NCI-H2196 treated with DMSO at 0.1 percent for 48 hours (cell line): ENCODE measurements around the gene GTSE1.
"Not testable (repeated sequence)": the region's sequence is repeated elsewhere in the genome, so short reads cannot be mapped to it uniquely, and the experiment has no call there.

Experiments
- DNase-seq: peaks from one replicate; lab custom pipeline; 2025; ENCODE audit not compliant: unreplicated experiment; lab: John Stamatoyannopoulos, UW

Gene GTSE1, protein sequence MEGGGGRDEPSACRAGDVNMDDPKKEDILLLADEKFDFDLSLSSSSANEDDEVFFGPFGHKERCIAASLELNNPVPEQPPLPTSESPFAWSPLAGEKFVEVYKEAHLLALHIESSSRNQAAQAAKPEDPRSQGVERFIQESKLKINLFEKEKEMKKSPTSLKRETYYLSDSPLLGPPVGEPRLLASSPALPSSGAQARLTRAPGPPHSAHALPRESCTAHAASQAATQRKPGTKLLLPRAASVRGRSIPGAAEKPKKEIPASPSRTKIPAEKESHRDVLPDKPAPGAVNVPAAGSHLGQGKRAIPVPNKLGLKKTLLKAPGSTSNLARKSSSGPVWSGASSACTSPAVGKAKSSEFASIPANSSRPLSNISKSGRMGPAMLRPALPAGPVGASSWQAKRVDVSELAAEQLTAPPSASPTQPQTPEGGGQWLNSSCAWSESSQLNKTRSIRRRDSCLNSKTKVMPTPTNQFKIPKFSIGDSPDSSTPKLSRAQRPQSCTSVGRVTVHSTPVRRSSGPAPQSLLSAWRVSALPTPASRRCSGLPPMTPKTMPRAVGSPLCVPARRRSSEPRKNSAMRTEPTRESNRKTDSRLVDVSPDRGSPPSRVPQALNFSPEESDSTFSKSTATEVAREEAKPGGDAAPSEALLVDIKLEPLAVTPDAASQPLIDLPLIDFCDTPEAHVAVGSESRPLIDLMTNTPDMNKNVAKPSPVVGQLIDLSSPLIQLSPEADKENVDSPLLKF

DNA sequence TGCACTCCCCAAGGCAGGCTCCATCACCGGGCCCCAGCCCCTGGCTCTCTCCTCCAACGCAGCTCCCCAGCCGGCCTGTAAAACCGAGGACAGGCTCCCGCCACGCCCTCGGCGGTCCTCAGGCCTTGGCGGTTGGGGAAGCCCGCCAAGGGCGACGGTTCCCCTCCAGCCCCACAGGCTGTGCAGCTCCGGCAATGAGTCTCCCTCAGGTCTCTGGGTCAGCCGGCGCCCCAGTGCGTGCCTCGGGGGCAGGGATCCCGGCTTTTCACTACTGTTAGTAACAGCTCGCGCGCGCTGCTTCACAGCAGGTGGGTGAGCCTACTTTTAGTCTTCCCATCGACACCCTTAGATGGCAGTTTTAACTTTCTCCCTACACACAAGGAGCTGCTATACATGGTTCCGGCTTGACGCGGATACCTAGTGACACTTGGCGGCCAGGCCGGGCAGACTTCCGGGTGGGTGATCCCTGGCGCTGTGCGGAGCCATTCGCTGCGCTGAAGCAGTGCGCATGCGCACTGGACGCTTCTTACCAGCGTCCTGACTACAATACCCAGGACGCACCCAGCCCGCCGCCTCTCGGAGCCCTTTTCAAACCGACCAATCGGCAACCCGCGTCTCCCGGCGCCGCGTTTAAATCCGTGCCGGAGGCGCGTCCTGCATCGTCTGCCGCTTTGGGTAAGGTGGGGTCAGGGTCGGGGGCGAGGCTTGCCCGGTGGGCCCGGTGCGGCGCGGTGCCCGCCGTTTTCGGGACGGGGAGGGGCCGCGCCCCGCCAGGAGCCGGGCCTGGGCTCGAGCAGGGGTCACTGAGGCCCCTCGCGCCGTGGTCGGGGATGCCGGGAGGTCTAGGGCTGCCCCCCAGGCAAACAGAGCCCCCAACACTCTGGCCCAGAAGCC lies at the start of gene GTSE1:
Gene GTSE1 (plus strand): TSS at position 614 of the 894 bp plus-strand sequence. CDS start 531 bp downstream, outside the sequence.
- peak; percentile 97 for DNase-seq

DNA sequence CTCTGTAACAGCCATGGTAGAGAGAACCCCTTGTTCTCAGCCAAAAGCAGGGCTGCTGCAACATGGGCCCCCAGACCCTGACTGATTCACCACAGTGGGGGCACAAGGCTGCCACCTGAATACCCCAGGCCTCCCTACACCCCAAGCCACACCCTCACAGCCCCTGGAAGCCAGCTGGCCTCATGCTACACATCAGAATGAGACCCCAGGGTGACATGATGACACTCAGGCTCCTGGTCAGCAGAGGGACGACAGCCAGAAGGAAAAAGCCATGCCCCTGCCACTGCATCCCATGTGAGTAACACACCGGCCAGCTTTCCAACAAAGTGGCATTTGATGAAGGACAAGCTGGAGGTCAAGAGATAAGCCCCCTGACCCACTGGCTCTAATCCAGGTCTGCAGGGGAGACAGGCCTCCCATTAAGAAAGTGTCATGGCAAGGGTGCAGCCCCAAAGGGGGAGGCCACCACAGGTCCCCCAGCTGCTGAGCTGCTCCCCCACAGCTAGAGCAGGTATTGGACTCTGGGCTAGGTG lies 49.2 kb upstream of the GTSE1 start:
- DNase-seq: no peak

DNA sequence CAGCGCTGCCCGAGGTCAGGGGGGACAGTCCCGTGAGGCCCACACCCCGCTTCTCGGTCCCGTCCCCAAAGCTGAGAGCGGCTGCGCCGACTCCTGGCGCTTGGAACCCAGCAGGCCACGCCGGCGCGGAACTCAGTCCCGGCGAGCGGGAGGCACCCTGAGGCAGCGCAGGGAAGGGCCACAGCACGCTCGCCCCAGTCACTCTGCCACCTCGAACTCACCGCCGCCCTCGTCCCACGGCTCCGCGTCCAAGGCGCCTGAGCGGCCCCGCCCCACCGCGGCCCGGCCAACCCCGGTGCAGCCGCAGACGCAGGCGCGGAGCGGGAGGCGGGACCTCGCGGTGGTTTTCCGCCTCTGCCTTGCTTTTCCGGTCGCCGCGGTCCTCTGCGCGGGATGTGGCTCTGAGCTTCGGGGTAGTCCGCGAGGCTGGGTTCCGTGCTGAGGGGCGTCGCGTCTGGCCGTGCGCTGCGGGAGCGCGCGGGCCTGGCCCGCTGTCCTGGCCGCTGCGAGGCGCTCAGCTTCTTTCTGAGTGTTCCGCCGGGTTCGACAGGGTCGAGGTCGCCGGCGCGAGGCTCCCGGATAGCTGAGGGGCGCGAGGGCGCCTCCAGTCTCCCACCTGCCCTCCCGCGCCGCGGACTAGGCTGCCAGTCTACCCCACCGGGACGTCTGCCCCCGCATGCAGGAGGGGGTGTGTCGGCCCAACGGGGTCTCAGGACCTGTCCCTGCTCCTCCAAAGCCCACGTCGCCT lies 46.5 kb upstream of the GTSE1 start, which contains the start of gene CDPF1:
Gene CDPF1 (minus strand): TSS at position 259 of the 748 bp plus-strand sequence. CDS start 2,009 bp downstream, outside the sequence.
- DNase-seq: peak; percentile 73

DNA sequence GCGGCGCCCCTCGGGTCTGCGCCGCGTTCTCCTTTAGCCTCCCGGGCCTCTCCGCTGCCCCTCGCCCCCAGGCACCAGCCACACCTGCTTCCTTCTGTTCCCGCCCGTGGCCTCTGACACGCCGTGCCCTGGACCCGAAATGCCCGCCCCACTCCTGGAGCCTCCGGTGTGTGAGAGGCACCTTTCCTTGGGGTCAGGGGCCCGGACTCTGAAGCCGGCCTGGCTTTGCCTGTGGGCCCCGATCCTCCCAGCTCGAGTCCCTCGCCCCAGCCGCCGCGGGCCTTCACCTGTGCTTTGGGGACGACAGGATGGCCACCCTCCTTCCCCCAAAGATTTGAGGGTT lies 45.9 kb upstream of the GTSE1 start:
- DNase-seq: no peak

DNA sequence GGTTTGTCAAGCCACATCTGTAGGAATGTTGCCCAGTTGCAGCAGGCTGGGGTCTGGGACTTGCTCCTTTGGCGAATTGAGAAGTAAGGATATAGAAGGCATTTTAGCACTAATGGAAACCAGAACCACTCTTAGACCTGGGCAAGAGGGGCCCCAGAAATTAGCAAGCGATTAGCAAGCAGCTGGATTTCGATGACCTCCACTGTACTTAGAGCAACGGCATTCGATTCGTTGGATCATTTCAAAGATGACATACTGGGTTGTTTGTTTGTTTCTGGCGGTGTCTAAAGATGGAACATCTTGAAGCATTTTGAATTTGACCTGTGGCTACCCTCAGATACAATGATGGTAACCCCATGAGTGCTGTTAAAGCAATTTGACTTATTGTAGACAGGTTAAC lies 45.4 kb upstream of the GTSE1 start:
- DNase-seq: no peak

DNA sequence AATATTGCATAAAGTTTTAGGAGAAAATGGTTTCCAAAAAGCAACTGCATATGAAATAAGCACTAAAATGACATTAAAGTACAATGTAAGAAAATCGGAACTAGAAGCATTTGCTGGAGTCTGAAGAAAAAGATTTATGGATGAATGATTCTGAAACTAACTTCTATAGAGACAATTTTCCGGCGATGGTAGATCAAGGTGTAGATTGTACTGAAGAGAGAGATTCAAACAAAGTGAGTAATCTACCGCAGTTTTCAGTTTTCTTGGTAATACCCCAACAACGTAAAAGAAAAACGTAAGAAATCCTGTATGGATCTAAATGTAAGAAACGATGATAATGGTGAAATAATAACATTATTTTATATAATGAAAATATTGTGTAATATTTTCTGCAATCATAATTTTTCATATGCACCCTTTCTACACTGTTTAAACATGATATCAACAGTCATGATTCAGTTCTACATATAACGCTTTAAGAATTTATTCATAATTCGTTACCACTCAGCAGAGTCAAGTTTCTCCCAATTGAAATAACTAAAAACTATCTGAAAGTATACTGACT lies 44.8 kb upstream of the GTSE1 start:
- no peak for DNase-seq

DNA sequence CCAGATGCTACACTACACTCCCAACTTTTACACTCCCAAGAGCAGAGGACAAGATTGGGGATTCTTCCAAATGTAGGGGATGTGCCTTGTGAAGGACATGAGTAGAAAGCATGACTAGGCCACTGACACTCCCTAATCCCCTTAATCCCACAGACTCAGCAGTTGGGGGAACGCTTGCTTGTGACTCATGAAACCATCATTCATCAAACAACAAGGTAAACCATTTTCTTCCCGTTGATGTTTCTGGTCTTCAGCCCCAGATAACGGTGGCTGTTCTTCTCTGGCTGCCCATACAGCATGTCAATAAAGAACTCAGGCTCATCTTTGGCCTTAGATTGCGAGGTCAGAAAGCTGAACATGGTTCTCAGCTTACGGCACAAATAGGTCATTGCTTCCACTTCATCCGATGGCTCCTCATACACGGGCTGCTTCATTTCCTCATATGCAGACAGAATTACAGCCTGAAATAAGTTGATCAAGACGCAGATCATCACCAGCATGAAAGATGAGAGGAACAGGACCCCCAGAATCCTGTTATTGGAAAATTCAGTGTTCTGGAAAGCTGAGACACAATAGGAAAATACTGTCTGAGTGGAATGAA lies 40.2 kb upstream of the GTSE1 start:
- no peak for DNase-seq

DNA sequence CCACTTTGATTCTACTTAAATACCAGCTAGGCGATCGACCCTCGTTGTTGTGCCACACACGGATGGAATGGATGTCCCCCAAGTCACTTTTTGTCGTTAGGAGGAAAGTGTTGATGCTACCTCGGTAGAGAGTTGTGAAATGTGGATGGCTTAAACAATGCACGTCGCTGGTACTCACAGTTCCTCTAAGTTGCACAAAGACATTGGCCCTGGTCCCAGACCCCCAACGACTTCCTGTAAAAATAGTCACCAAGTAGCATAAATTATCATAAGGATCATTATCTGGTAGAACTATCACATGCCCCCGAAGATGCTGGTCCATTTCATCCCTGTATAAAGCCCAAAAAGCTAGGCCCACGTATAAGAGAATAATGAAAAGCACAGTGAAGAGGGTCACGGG lies 37.3 kb upstream of the GTSE1 start:
- DNase-seq: no peak

DNA sequence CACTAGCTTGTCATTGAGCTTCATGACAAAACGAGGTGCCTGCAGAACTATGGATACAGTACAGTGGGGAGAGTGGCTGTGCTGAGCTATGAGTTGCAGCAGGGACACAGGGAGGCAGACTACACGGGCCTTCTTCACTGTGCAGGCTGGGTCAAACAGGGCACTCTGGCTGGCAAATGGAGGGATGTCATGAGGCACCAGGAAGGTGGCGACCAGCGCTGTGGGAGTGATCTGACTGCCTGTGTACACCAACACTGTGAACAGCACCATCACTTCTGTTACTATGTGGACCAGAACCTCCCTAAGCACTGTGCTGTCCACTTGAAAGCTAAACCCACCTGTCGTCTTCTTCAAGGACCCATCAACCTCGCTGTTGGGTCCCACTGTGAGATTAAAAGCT lies 36.6 kb upstream of the GTSE1 start:
- no peak for DNase-seq

DNA sequence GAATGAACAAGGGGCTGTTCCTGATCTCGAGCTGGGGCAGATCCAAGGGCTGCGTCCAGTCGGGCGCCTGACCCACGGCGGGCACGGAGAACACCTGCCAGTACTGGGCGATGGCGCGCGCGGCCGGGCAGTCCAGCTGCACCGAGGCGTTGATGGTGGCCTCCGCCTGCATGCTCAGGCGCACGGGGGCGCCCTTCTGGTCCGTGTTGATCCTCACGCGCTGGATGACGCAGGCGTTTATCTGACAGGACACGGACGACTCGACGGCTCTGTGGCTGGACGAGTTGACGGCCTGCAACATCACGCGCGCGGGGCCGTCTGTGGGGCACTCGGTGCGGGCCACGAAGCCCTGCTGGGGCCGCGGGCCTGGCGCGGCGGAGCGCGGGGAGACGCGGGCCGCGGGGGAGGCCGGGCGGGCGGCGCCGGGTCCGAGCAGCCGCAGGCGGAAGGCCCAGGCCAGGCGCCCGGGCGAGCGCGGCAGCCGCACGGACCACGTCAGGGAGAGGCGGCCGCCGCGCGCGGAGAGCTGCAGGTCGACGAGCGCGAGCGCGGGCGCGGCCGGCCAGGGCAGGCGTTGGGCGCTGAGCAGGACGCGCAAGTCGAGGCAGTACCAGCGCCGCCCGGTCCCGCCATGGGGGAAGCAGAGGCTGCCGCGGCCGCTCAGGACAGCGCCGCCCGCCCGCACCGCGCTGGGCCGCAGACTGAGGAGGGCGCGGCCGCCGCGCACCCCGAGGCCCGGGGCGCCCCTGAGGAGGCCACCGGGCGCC lies 34.0 kb upstream of the GTSE1 start:
- DNase-seq: no peak

DNA sequence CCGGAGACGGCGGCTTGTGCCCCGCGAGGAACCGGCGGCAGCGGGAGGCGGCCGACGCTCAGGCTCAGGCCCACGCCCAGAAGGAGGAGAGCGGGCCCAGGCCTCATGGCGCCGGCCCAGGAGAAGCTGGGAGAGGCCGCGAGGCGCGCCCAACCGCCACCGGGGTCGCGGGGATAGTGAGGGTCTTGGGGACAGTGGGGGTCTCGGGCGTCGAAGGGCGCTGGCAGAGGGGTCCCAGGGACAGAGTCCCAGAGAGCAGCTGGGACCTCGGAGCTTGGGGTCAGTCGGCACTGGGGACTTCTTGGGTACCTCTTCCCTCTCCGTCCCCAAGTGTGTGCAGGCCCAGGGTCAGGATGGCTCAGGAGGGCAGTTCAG lies 33.5 kb upstream of the GTSE1 start, which contains the start of gene PKDREJ:
Gene PKDREJ (minus strand): TSS at position 128 of the 375 bp plus-strand sequence. CDS start 21 bp downstream, at position 107.
- DNase-seq: no peak

DNA sequence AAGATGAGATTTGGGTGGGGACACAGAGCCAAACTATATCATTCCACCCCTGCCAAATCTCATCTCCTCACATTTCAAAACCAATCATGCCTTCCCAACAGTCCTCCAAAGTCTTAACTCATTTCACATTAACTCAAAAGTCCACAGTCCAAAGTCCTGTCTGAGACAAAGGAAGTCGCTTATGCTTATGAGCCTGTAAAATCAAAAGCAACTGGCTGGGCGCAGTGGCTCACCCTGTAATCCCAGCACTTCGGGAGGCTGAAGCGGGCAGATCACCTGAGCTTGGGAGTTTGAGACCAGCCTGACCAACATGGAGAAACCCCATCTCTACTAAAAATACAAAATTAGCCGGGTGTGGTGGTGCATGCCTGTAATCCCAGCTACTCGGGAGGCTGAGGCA lies 32.1 kb upstream of the GTSE1 start:
- not testable (repeated sequence) for DNase-seq

DNA sequence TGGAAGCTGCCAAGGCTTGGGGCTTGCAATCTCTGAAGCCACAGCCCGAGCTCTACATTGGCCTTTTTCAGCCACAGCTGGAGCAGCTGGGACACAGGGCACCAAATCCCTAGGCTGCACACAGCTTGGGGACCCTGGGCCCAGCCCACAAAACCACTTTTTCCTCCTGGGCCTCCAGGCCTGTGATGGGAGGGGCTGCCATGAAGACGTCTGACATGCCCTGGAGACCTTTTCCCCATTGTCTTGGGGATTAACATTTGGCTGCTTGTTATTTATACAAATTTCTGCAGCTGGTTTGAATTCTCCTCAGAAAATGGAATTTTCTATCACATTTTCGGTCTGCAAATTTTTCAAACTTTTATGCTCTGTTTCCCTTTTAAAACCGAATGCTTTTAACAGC lies 31.0 kb upstream of the GTSE1 start:
- DNase-seq: not testable (repeated sequence)

DNA sequence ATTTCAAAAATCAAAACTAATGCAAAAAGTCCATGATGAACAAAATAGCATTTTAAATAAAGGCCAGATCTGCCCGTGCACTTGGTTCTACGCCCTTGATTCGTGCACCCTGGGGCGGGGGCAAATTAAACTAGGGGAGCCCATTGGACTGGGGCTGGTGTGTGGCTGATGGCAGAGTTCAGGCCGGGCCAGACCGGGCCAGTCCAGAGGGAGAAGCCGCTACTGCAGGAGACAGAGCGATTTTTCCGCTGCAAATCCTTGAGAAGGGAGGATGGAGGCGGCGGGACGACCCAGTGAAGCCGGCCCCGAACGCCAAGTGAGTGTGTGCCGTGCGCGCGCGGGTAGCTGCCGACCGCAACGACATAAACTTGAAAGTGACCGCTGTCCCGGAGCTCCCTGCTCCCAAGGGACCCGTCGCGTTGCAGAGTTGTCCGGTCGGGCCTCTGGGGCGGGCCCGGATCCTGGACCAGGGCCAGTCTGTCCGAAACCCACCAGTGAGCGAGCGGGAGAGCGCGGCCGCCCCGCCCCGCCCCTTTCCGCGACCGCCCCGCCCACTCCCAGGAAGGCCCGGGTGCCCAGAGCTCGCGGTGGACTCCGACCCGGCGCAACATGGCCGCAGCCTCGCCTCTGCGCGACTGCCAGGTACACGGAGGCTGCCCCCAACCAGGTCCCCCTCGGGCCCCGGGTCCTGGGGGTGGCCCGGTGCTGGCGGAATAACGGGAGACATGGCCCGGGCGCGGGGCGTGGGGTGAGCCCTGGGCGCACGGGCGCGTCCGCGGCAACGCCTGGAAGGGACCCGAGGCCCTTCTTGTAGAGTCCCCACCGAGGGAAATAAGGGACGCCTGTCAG lies 29.0 kb upstream of the GTSE1 start, which contains the start of gene TTC38:
Gene TTC38 (plus strand): TSS at position 578 of the 849 bp plus-strand sequence. CDS start 32 bp downstream, at position 610.
- peak; percentile 53 for DNase-seq

DNA sequence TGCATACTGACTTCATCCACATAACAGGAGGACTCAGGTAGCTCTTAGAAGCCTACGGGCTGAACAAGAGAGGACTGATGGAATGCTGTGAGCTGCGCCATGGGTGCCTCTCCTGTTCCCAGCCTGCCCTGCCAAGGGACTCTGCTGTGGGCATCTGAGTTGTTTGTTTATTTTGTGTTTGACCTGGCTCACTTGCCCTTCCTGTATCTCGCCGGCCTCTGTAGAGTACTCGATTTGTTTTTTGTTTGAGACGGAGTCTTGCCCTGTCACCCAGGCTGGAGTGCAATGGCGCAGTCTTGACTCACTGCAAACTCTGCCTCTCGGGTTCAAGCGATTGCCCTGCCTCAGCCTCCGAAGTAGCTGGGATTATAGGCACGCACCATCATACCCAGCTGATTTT lies 27.1 kb upstream of the GTSE1 start:
- no peak for DNase-seq

DNA sequence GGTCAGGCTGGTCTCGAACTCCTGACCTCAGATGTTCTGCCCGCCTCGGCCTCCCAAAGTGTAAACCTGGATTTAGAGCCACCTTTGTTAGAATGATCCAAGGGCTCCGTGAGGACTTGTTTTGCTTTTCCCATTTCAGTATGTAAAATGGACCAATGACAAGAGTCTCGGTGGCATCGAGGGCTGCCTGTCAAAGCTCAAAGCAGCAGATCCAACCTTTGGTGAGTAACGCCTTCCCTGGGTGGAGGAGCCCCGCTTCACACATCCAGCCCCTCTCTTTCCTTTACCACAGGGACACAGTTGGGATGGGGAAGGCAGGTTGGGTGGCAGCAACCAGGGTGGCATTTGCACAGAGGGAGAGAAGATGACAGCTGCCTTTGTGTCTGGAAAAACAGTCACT lies 24.5 kb upstream of the GTSE1 start:
- DNase-seq: no peak

DNA sequence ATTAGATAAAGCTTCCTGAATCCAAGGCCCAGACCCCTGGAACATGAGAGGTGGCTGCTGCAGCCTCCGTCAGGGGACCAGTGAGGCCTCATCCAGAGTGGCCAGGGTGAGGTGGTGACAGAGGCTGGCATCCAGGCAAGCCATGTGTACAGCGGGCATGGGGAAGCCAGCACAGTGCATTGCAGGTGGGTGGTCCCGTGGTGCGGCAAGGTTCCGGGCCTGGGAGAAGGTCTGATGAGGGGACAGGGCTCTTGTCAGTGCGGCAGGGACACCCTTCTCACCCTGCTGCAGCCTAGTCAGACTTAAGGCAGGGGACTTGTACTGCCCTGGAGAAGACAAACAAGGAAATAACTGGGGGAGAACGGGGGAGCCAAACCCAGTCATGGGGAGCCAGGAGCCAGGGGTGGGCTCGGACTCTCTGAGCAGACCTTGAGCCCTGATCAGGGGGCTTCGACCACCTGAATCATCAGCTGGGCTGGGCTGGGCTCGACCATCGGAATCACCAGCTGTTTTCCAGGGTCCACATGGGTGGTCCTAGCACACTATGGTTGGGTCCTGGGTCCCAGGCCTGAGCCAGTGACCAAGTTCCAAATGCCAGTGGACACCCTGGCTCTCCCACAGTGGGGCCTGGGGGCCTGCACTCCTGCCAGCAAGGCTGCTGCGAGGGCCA lies 23.8 kb upstream of the GTSE1 start:
- DNase-seq: no peak
